Gastrocnemius medialis (tissue), 4 donors: ENCODE measurements around the gene SEMA4C. TPM values are rescaled to one million over a fixed set of nuclear protein-coding genes. Genes with fewer than 3 reads are reported as not detected.

Experiments used
- ATAC-seq, 2 donors: fragments of 150-250 bp; one replicate each; pipeline ENCODE4 v1.9.1; 2016
- DNase-seq, 2 donors: peaks; one replicate each; pipeline ENCODE4 v3.0.0-alpha.2; 2019
- H3K27ac ChIP-seq, 4 donors: fragments of 200-600 bp; sonication (generic); 1 replicate in 1 of 4; 2 replicates in 3 of 4; pipeline ENCODE4 v1.5.1; 2016 to 2018; ENCODE audit warnings: mild to moderate bottlenecking in 2 of 4, moderate library complexity in 1 of 4
- H3K27me3 ChIP-seq, 3 donors: fragments of 200-600 bp; sonication (generic) in 2 of 3; 1 replicate in 1 of 3; 2 replicates in 2 of 3; pipeline versions ENCODE4 v1.5.1 to v1.6.0; 2016 to 2019; ENCODE audit warnings: mild to moderate bottlenecking in 1 of 3, moderate library complexity in 1 of 3
- H3K36me3 ChIP-seq, 2 donors: fragments of 200-600 bp; sonication (generic) in 1 of 2; one replicate each; pipeline ENCODE4 v1.5.1; 2017 to 2018
- H3K4me1 ChIP-seq, 2 donors: fragments of 200-600 bp; sonication (generic) in 1 of 2; one replicate each; pipeline ENCODE4 v1.5.1; 2016 to 2017; ENCODE audit warnings: mild to moderate bottlenecking in 2 of 2
- H3K4me3 ChIP-seq, 4 donors: fragments of 200-600 bp; sonication (generic) in 3 of 4; 1 replicate in 1 of 4; 2 replicates in 3 of 4; pipeline ENCODE4 v1.5.1; 2016 to 2019; ENCODE audit warnings: mild to moderate bottlenecking in 2 of 4
- H3K9me3 ChIP-seq, 3 donors: fragments of 200-600 bp; sonication (generic) in 2 of 3; 1 replicate in 1 of 3; 2 replicates in 2 of 3; pipeline ENCODE4 v1.5.1; 2016 to 2019
- POLR2A ChIP-seq, 2 donors: fragments of 450-650 bp; IDR thresholded peaks; one replicate each; pipeline ENCODE4 v1.6.1; 2017; ENCODE audit warnings: antibody characterized with exemption in 2 of 2, mild to moderate bottlenecking in 2 of 2, moderate library complexity in 2 of 2
- in situ Hi-C, 4 donors: fragments of 200-750 bp; cut with MboI; loops; one replicate each; pipeline versions ENCODE4 v1.15.0 to v1.8.0; 2017; ENCODE audit warnings: low sequenced_read_pairs in 4 of 4
- intact Hi-C: fragments of 100-400 bp; cut with DNase I; formaldehyde crosslinking; loops from one replicate; pipeline ENCODE4 v1.15.1; 2023; ENCODE audit warnings: low total_unique reads
- total RNA-seq, 4 donors: library from RNA; depleted of rRNA; stranded (reverse); fragments of >200 nt; gene quantifications; one replicate each; pipeline versions ENCODE4 v1.1.0 to v1.2.3, GENCODE V29; 2016
- TF ChIP-seq, protein P1 (sequence below), 5 experiments: fragments of 450-650 bp in 3 of 5; fragments of 200-600 bp in 2 of 5; sonication (generic) in 2 of 5; IDR thresholded peaks in 4 of 5; conservative IDR thresholded peaks in 1 of 5; 1 replicate in 4 of 5; 2 replicates in 1 of 5; pipeline ENCODE4 v1.5.1; 2016 to 2019; ENCODE audit warnings: antibody characterized with exemption in 5 of 5, mild to moderate bottlenecking in 3 of 5, moderate library complexity in 3 of 5

SEMA4C gene
- total RNA-seq, 4 donors from 2014 or later: 3.2 to 8.6 (median 6.5) TPM

DNA sequence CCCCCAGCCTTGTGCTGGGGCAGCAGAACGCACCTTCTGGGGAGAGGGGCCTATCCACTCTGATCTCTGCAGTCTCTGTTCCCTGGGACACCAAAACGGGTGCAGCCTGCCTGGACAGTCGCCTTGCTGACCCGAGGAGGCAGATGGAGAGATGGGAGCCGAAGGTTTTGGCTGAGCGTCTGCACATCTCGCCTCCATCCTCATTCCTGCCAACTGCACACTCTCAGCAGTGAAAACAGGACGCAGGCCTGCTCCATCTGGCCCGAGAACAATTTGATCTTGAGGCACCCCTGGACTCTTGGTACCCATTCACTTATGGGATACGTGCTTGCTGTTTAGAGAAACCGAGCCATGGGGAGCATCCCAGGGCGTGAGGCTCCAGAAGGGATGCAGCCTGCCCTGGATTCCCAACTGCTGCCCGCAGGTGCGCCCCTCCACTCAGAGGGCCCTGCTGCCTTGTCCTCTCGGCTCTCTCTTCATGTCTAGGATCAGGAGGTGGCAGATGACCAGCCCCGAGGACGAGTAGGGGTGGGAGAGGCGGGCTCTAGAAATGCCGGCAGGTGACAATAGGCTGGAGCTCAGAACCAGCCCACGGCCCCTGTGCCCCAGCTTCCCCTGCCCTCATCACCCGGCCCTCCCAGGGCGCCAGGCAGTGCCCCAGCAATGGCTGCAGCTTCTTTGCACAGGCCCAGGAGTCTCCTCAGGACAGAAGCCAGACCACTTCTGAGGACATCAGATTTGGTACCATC, 9.1 kb upstream of the SEMA4C start:
- TF ChIP-seq, protein P1, sequence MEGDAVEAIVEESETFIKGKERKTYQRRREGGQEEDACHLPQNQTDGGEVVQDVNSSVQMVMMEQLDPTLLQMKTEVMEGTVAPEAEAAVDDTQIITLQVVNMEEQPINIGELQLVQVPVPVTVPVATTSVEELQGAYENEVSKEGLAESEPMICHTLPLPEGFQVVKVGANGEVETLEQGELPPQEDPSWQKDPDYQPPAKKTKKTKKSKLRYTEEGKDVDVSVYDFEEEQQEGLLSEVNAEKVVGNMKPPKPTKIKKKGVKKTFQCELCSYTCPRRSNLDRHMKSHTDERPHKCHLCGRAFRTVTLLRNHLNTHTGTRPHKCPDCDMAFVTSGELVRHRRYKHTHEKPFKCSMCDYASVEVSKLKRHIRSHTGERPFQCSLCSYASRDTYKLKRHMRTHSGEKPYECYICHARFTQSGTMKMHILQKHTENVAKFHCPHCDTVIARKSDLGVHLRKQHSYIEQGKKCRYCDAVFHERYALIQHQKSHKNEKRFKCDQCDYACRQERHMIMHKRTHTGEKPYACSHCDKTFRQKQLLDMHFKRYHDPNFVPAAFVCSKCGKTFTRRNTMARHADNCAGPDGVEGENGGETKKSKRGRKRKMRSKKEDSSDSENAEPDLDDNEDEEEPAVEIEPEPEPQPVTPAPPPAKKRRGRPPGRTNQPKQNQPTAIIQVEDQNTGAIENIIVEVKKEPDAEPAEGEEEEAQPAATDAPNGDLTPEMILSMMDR (IDR thresholded peaks at IDR 0.05 in 4 of 5, conservative IDR thresholded peaks at IDR 0.05 in 1 of 5): no peak
- TF ChIP-seq POLR2A (IDR thresholded peaks at IDR 0.05): no peak
- in situ Hi-C loops: no loop called here

DNA sequence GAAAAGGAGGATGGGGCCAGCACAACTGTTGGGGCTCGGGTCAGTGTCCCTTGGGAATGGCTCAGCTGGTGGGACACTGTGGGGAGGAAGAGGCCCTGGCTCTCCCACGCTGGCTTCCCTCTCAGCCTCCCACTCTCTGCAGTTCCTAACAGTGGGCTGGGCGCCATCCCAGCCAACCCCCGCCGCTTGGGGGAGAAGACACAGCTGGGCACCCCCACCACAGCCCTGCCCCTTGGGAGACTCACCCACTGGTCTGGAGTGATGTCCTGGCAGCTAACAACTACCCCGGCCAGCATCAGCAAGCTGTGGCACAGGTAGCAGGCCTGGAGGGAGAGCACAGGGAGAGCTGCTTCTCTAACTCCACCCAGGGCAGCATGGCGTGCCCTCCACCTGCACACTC, 8.3 kb upstream of the SEMA4C start:
- ATAC-seq: no peak
- intact Hi-C loops: no loop called here
- Histone ChIP-seq H3K4me1 (peaks cover 17 to 18% of the 10 kb centered on the region in 2 donors), H3K27me3 (no peaks in the 10 kb centered on the region), H3K4me3 (no peak overlapping the region), H3K9me3 (no peaks in the 10 kb centered on the region), H3K36me3 (no peaks in the 10 kb centered on the region), H3K27ac (no peak overlapping the region)
- TF ChIP-seq POLR2A (IDR thresholded peaks at IDR 0.05): no peak
- TF ChIP-seq, protein P1 (IDR thresholded peaks at IDR 0.05 in 4 of 5, conservative IDR thresholded peaks at IDR 0.05 in 1 of 5): no peak
- DNase-seq: no peak
- in situ Hi-C loops: no loop called here

More for the DNA sequence above, 9.1 kb upstream of the SEMA4C start:
- no peak overlapping the region for H3K27ac ChIP-seq
- ATAC-seq: no peak
- no peaks in the 10 kb centered on the region for H3K27me3 ChIP-seq
- intact Hi-C loops: loop anchor here (1.0 kb wide), 1 partner anchor 16 kb away; no protein-coding TSS in a partner anchor
- H3K4me1 ChIP-seq: peaks cover 9 to 11% of the 10 kb centered on the region in 2 donors
- H3K36me3 ChIP-seq: no peaks in the 10 kb centered on the region
- H3K4me3 ChIP-seq: no peak overlapping the region
- no peaks in the 10 kb centered on the region for H3K9me3 ChIP-seq
- no peak for DNase-seq

DNA sequence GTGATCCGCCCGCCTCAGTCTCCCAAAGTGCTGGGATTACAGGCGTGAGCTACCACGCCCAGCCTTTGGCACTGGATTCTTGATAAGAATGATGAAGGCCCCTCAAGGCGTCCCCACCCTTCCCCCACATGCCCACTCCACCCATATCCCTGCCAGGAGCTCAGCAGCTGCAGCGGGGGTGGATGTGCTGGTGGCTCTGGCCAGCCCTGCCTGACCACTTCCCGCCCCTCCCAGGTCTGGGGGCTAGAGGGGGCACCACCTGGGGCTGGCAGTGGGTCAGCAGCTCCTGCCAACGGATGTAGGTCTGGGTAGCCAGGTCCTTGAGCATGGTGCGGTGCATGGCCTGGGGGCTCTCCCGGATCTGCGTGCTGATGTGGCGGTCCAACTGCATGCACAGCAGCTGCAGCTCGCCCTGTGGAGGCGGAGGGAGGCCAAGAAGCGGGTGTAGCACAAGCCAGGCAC, 7.8 kb upstream of the SEMA4C start:
- no peaks in the 10 kb centered on the region for H3K9me3 ChIP-seq
- no peak overlapping the region for H3K4me3 ChIP-seq
- ATAC-seq (no peak), DNase-seq (no peak)
- H3K4me1 ChIP-seq: peaks cover 22 to 23% of the 10 kb centered on the region in 2 donors
- in situ Hi-C loops: no loop called here
- H3K36me3 ChIP-seq: no peaks in the 10 kb centered on the region
- intact Hi-C loops: no loop called here
- no peak for TF ChIP-seq POLR2A (IDR thresholded peaks at IDR 0.05)
- TF ChIP-seq, protein P1 (IDR thresholded peaks at IDR 0.05 in 4 of 5, conservative IDR thresholded peaks at IDR 0.05 in 1 of 5): no peak
- no peak overlapping the region for H3K27ac ChIP-seq
- no peaks in the 10 kb centered on the region for H3K27me3 ChIP-seq

DNA sequence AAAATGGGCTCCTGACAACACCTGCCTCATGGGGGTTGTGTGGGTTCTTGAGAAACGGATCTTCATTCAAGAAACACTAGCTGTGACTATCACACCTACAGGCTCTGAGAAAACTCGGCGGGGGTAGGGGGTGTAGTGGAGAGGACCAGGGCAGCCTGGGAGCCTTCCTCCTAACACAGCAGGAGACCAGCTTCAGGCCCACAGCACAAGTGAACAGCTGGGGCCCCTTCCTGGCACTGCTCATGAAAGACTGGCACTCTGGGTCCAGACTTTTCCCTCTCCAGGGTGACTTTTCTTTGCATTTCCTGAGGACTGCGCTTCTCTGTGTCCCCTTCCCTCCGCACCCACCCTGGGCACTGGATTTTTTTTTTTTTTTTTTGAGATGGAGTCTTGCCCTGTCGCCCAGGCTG, 7.2 kb upstream of the SEMA4C start:
- in situ Hi-C loops (no loop called here), intact Hi-C loops (no loop called here)
- TF ChIP-seq POLR2A (IDR thresholded peaks at IDR 0.05): no peak
- TF ChIP-seq, protein P1 (IDR thresholded peaks at IDR 0.05 in 4 of 5, conservative IDR thresholded peaks at IDR 0.05 in 1 of 5): no peak
- no peak for DNase-seq
- H3K4me1 ChIP-seq: peaks cover 24% of the 10 kb centered on the region in 2 donors
- H3K36me3 ChIP-seq: no peaks in the 10 kb centered on the region
- no peaks in the 10 kb centered on the region for H3K27me3 ChIP-seq
- no peak overlapping the region for H3K4me3 ChIP-seq
- no peaks in the 10 kb centered on the region for H3K9me3 ChIP-seq
- no peak for ATAC-seq
- H3K27ac ChIP-seq: no peak overlapping the region
